IMR-90 (cell line): ENCODE data around the gene ETV4. TPM values are rescaled to one million over a fixed set of nuclear protein-coding genes. Genes with fewer than 3 reads are reported as not detected.

ENCODE experiments used
- ATAC-seq: fragments of 200-7000 bp; cut with Tn5 transposase; 2 replicates; pipeline ENCODE4 v1.9.1; 2020; ENCODE audit warnings: low read depth, mild to moderate bottlenecking, moderate library complexity
- BruUV-seq: library from RNA; stranded (reverse); fragments of 400-500 nt; replicated peaks from 2 replicates; lab custom pipeline; 2021; lab: Mats Ljungman, UMichigan
- CTCF ChIA-PET: fragments of 300-600 bp; formaldehyde crosslinking; extraction: SDS; loops from one replicate; lab custom pipeline; 2021; ENCODE audit warnings: antibody characterized with exemption; lab: Yijun Ruan, JAX
- POLR2A ChIA-PET: fragments of 300-600 bp; sonication (Branson Sonifier 250); formaldehyde crosslinking; loops from one replicate; lab custom pipeline; 2022; ENCODE audit warnings: antibody characterized with exemption; ENCODE audit not compliant: unreplicated experiment; lab: Charles Lee
- DNase-seq: peaks from one replicate; pipeline ENCODE4 v3.0.0; 2013
- H2AFZ ChIP-seq: replicated peaks from 2 replicates; pipeline ENCODE3; 2013; ENCODE audit warnings: low read length, mild to moderate bottlenecking; ENCODE audit not compliant: poor library complexity
- H2AK5ac ChIP-seq: 2 replicates; pipeline ENCODE4 v1.6.1; 2013; ENCODE audit warnings: low read depth, low read length, inconsistent platforms
- H2AK9ac ChIP-seq: replicated peaks from 2 replicates; pipeline ENCODE3; 2013; ENCODE audit warnings: mild to moderate bottlenecking, low read depth, low read length, moderate library complexity; ENCODE audit not compliant: poor library complexity
- H2BK120ac ChIP-seq: 2 replicates; pipeline ENCODE4 v1.6.1; 2013; ENCODE audit warnings: low read depth, low read length, inconsistent platforms
- H2BK15ac ChIP-seq: 3 replicates; pipeline ENCODE4 v1.6.1; 2013; ENCODE audit warnings: low read depth, low read length, inconsistent platforms
- H2BK20ac ChIP-seq: 2 replicates; pipeline ENCODE4 v1.6.1; 2013; ENCODE audit warnings: low read depth, mild to moderate bottlenecking, inconsistent platforms, low read length, moderate library complexity
- H2BK5ac ChIP-seq: 2 replicates; pipeline ENCODE4 v1.6.1; 2013; ENCODE audit warnings: mild to moderate bottlenecking, low read depth, low read length, inconsistent platforms; ENCODE audit not compliant: poor library complexity, severe bottlenecking
- H3K14ac ChIP-seq: replicated peaks from 2 replicates; pipeline ENCODE4 v1.6.1; 2013; ENCODE audit warnings: low read depth, low read length, inconsistent platforms
- H3K18ac ChIP-seq: 2 replicates; pipeline ENCODE4 v1.6.1; 2013; ENCODE audit warnings: low read depth, low read length, control low read depth
- H3K23ac ChIP-seq: 2 replicates; pipeline ENCODE4 v1.6.1; 2013; ENCODE audit warnings: low read depth, low read length, inconsistent platforms
- H3K27ac ChIP-seq: 2 replicates; pipeline ENCODE4 v1.5.1; 2013; ENCODE audit warnings: mild to moderate bottlenecking, control low read depth, low read length; ENCODE audit not compliant: insufficient read depth
- H3K27me3 ChIP-seq: 2 replicates; pipeline ENCODE4 v1.6.1; 2013; ENCODE audit warnings: low read length; ENCODE audit not compliant: control insufficient read depth, insufficient read depth
- H3K36me3 ChIP-seq: 2 replicates; pipeline ENCODE4 v1.6.1; 2013; ENCODE audit warnings: low read length, mixed read lengths; ENCODE audit not compliant: control insufficient read depth, insufficient read depth
- H3K4ac ChIP-seq: 2 replicates; pipeline ENCODE4 v1.6.1; 2013; ENCODE audit warnings: low read depth, low read length, inconsistent platforms
- H3K4me1 ChIP-seq: 2 replicates; pipeline ENCODE4 v1.6.1; 2013; ENCODE audit warnings: low read length, mixed read lengths; ENCODE audit not compliant: control insufficient read depth, insufficient read depth
- H3K4me2 ChIP-seq: 2 replicates; pipeline ENCODE4 v1.6.1; 2013; ENCODE audit warnings: low read depth, mild to moderate bottlenecking, control low read depth, low read length, moderate library complexity
- H3K4me3 ChIP-seq: 2 replicates; pipeline ENCODE4 v1.5.1; 2013; ENCODE audit warnings: low read depth, mild to moderate bottlenecking, control low read depth, low read length, moderate library complexity; ENCODE audit not compliant: insufficient read depth
- H3K56ac ChIP-seq: 2 replicates; pipeline ENCODE4 v1.6.1; 2013; ENCODE audit warnings: low read length, inconsistent platforms; ENCODE audit not compliant: insufficient read depth; ENCODE audit errors: extremely low read depth
- H3K79me1 ChIP-seq, 2 experiments: 2 replicates each; pipeline ENCODE4 v1.6.1; 2013; ENCODE audit warnings: low read length in 2 of 2, inconsistent platforms in 1 of 2, low read depth in 1 of 2
- H3K9ac ChIP-seq: 2 replicates; pipeline ENCODE4 v1.6.1; 2013; ENCODE audit warnings: low read depth, low read length, control low read depth
- H3K9me1 ChIP-seq: 2 replicates; pipeline ENCODE4 v1.6.1; 2013; ENCODE audit warnings: low read length, inconsistent platforms; ENCODE audit not compliant: insufficient read depth
- H3K9me3 ChIP-seq: 2 replicates; pipeline ENCODE4 v1.6.1; 2013; ENCODE audit warnings: low read length; ENCODE audit not compliant: control insufficient read depth, insufficient read depth
- H4K20me1 ChIP-seq: 2 replicates; pipeline ENCODE4 v1.6.1; 2013; ENCODE audit warnings: low read length, inconsistent platforms; ENCODE audit not compliant: insufficient read depth
- H4K5ac ChIP-seq: 2 replicates; pipeline ENCODE4 v1.6.1; 2013; ENCODE audit warnings: mild to moderate bottlenecking, low read depth, low read length, control low read depth
- H4K8ac ChIP-seq, 2 experiments: 2 replicates each; pipeline ENCODE4 v1.6.1; 2013; ENCODE audit warnings: low read depth in 2 of 2, low read length in 2 of 2, control low read depth in 1 of 2, inconsistent platforms in 1 of 2
- H4K91ac ChIP-seq: 2 replicates; pipeline ENCODE4 v1.6.1; 2013; ENCODE audit warnings: low read depth, low read length, inconsistent platforms; ENCODE audit not compliant: insufficient read depth
- BHLHE40 ChIP-seq: fragments of 150-350 bp; IDR thresholded peaks from 2 replicates; pipeline ENCODE4 v1.6.1; 2016; ENCODE audit warnings: mild to moderate bottlenecking, low read depth, low read length
- CEBPB ChIP-seq: IDR thresholded peaks from 2 replicates; pipeline ENCODE4 v1.6.1; 2012; ENCODE audit warnings: low read depth, low read length, improper control_type of control experiment
- CHD1 ChIP-seq: IDR thresholded peaks from 2 replicates; pipeline ENCODE4 v1.6.1; 2012; ENCODE audit warnings: low read depth, low read length, improper control_type of control experiment
- ELK1 ChIP-seq: fragments of 150-350 bp; IDR thresholded peaks from 2 replicates; pipeline ENCODE4 v1.6.1; 2016; ENCODE audit warnings: low read depth, mild to moderate bottlenecking, low read length, moderate library complexity, borderline replicate concordance
- FOS ChIP-seq: fragments of 150-350 bp; IDR thresholded peaks from 2 replicates; pipeline ENCODE4 v1.6.1; 2016; ENCODE audit warnings: low read depth, low read length
- MAFK ChIP-seq: IDR thresholded peaks from 2 replicates; pipeline ENCODE4 v1.6.1; 2012; ENCODE audit warnings: low read depth, low read length, improper control_type of control experiment
- MAZ ChIP-seq: IDR thresholded peaks from 2 replicates; pipeline ENCODE4 v1.6.1; 2012; ENCODE audit warnings: low read depth, mild to moderate bottlenecking, low read length, improper control_type of control experiment, moderate library complexity, borderline replicate concordance
- MXI1 ChIP-seq: IDR thresholded peaks from 2 replicates; pipeline ENCODE4 v1.6.1; 2012; ENCODE audit warnings: low read depth, mild to moderate bottlenecking, low read length, moderate library complexity, borderline replicate concordance
- NFE2L2 ChIP-seq: fragments of 150-350 bp; IDR thresholded peaks from 2 replicates; pipeline ENCODE4 v1.6.1; 2016; ENCODE audit warnings: low read depth, mild to moderate bottlenecking, low read length
- POLR2A ChIP-seq: IDR thresholded peaks from 2 replicates; pipeline ENCODE4 v1.6.1; 2012; ENCODE audit warnings: mild to moderate bottlenecking, low read depth, low read length
- RAD21 ChIP-seq: IDR thresholded peaks from 2 replicates; pipeline ENCODE4 v1.6.1; 2012; ENCODE audit warnings: low read length, improper control_type of control experiment
- RCOR1 ChIP-seq: IDR thresholded peaks from 2 replicates; pipeline ENCODE4 v1.6.1; 2012; ENCODE audit warnings: mild to moderate bottlenecking, low read length, improper control_type of control experiment; ENCODE audit not compliant: insufficient replicate concordance
- RFX5 ChIP-seq: IDR thresholded peaks from 2 replicates; pipeline ENCODE4 v1.8.0; 2012; ENCODE audit warnings: low read depth, mild to moderate bottlenecking, low read length, moderate library complexity
- WGBS, 2 experiments: methylation state at CpG; one replicate each; pipeline versions ENCODE4 v1.1.5 to v1.1.7; 2013; ENCODE audit warnings: missing lambda C conversion rate in 2 of 2; ENCODE audit not compliant: insufficient read length in 1 of 2; ENCODE audit errors: extremely low coverage in 2 of 2; 5-methylcytosine and 5-hydroxymethylcytosine counted together
- dilution Hi-C: fragments of 300-500 bp; cut with HindIII; formaldehyde crosslinking; loops from one replicate; pipeline ENCODE4 v1.14.3; 2018; ENCODE audit warnings: low sequenced_read_pairs; ENCODE audit not compliant: unreplicated experiment
- in situ Hi-C: fragments of 300-500 bp; cut with MboI; formaldehyde crosslinking; loops from 3 replicates; pipeline ENCODE4 v1.14.3; 2019; ENCODE audit warnings: low sequenced_read_pairs, inconsistent platforms, mixed read lengths
- intact Hi-C: fragments of 100-400 bp; cut with micrococcal nuclease; formaldehyde crosslinking; loops from 2 replicates; pipeline ENCODE4 v1.10.0; 2022
- polyA plus RNA-seq, 3 experiments: library from polyadenylated mRNA; depleted of rRNA; stranded (reverse); fragments of >200 nt; gene quantifications; 2 replicates each; pipeline ENCODE4 v1.2.3, GENCODE V29; 2012; ENCODE audit warnings: low replicate concordance in 1 of 3
- total RNA-seq: library from RNA; depleted of rRNA; stranded (reverse); fragments of >200 nt; gene quantifications from 2 replicates; pipeline ENCODE4 v1.2.3, GENCODE V29; 2012
- TF ChIP-seq, protein P1 (sequence below): conservative IDR thresholded peaks from 2 replicates; pipeline ENCODE4 v1.5.1; 2012; ENCODE audit warnings: mild to moderate bottlenecking, low read depth, low read length, improper control_type of control experiment

Gene ETV4
- total and polyA plus RNA-seq, 2 of the 4 experiments (the other 2 are of a cell fraction) = 4.3 to 13.2 TPM

DNA sequence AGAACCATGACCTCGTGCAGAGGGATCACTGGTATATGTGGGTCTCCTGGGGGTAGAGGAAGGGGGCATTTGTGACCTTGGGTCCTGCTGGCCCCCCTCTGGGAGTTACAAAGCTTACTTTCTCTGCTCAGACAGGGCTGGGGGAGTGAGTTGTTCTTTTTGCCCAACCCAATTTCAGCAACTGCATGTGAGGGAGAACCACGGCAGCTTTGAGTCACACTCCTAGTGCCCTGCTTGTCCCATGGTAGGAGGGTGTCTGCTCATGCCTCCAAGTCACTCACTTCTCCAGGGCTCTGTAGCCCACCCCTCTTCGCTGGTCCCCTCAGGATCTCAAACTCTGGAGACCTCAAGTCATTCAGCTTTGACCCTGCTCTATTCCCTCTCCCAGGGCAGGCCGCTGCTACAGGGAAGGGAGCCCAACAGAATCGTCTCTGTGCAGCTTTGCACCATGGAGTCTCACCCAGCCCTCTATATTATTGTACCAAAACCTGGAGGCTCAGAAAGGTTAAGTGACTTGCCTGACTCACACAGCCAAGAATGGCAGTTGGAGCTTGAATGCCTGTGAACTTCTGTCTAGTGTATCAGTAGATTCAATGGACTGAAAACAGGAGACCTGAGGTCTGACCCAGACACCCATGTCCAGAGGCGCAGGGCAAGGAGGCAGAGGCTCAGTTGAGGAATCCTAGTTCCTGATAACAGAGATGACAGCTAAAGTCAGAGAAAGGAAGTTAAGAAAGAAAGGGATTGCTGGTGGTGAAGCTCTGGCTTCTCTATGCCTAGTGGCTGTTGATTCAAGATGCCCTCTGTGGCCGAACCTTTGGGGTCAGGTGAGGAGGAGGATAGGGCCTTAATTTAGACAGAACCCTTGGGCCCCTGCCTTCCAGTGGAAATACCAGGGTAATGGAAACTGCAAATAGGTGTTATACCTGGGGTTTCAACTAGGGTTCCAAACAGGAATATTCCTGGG is 14.6 kb upstream of the ETV4 start:
- H2AK9ac ChIP-seq = no peak overlapping the region
- no peaks in the 10 kb centered on the region for H4K20me1 ChIP-seq
- no peak overlapping the region for H2AFZ ChIP-seq
- H3K9me1 ChIP-seq = 0 out of 2 replicates have a peak, but pooled peaks cover 4% of the 10 kb centered on the region
- TF ChIP-seq RCOR1 (no peak), NFE2L2 (no peak), FOS (no peak), RFX5 (no peak), MAFK (no peak), ELK1 (no peak), CHD1 (no peak), CEBPB (no peak), RAD21 (no peak), BHLHE40 (no peak), MXI1 (no peak), MAZ (no peak), POLR2A (no peak)
- TF ChIP-seq, protein P1, sequence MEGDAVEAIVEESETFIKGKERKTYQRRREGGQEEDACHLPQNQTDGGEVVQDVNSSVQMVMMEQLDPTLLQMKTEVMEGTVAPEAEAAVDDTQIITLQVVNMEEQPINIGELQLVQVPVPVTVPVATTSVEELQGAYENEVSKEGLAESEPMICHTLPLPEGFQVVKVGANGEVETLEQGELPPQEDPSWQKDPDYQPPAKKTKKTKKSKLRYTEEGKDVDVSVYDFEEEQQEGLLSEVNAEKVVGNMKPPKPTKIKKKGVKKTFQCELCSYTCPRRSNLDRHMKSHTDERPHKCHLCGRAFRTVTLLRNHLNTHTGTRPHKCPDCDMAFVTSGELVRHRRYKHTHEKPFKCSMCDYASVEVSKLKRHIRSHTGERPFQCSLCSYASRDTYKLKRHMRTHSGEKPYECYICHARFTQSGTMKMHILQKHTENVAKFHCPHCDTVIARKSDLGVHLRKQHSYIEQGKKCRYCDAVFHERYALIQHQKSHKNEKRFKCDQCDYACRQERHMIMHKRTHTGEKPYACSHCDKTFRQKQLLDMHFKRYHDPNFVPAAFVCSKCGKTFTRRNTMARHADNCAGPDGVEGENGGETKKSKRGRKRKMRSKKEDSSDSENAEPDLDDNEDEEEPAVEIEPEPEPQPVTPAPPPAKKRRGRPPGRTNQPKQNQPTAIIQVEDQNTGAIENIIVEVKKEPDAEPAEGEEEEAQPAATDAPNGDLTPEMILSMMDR = no peak
- H3K27ac ChIP-seq = no peak overlapping the region
- H2AK5ac ChIP-seq = no peak overlapping the region
- H3K4me2 ChIP-seq = no peak overlapping the region
- WGBS, 2 experiments = no CpG with 5 or more reads among the region's 7 CpGs
- no peak overlapping the region for H3K18ac ChIP-seq
- dilution Hi-C loops (no loop called here), intact Hi-C loops (no loop called here), in situ Hi-C loops (no loop called here)
- peaks cover 3% of the 10 kb centered on the region for H3K4me1 ChIP-seq
- ChIA-PET POLR2A (interaction anchor here (0.7 kb wide), 1 partner anchor 339 kb away, joined by 8 read pairs; no protein-coding TSS in a partner anchor), CTCF (interaction anchor here (0.6 kb wide), 1 partner anchor 12 kb away, joined by 3 read pairs; no protein-coding TSS in a partner anchor)
- H3K14ac ChIP-seq = no peak overlapping the region
- no TSS peak for BruUV-seq
- no peaks in the 10 kb centered on the region for H3K36me3 ChIP-seq
- no peaks in the 10 kb centered on the region for H3K9me3 ChIP-seq
- no peak overlapping the region for H2BK120ac ChIP-seq
- 0 out of 2 replicates have a peak, but pooled peaks have one; percentile 22 for ATAC-seq
- no peak overlapping the region for H3K4ac ChIP-seq
- H3K9ac ChIP-seq = no peak overlapping the region
- no peak overlapping the region for H2BK15ac ChIP-seq
- H4K8ac ChIP-seq = no peak overlapping the region
- no peak overlapping the region for H2BK20ac ChIP-seq
- no peak overlapping the region for H3K56ac ChIP-seq
- H2BK5ac ChIP-seq = no peak overlapping the region
- no peak for DNase-seq
- no peak overlapping the region for H4K91ac ChIP-seq
- no peaks in the 10 kb centered on the region for H3K79me1 ChIP-seq
- no peak overlapping the region for H3K23ac ChIP-seq
- H4K5ac ChIP-seq = no peak overlapping the region
- H3K4me3 ChIP-seq = no peak overlapping the region
- H3K27me3 ChIP-seq = no peaks in the 10 kb centered on the region; the same call in 1 of the 2 replicates
